Measurements from ENCODE around the gene GAREM2. TPM values are rescaled to one million over a fixed set of nuclear protein-coding genes. Genes with fewer than 3 reads are reported as not detected.

Gene GAREM2
- total and polyA plus RNA-seq, 9 of the 15 experiments (the other 6 are each of a cell fraction or from before 2014, with no cell fraction given), result 1.7 to 12.4 (median 2.5) TPM

- no peak for TF ChIP-seq CEBPZ (IDR thresholded peaks at IDR 0.05; ENCODE audit: borderline replicate concordance, low read depth, low read length)
- TF ChIP-seq NFIC (IDR thresholded peaks at IDR 0.05), result peak; percentile 33; the same call in 1 of the 2 replicates
- no peak for TF ChIP-seq ZNF408 (CRISPR knock-in tag; IDR thresholded peaks at IDR 0.05; ENCODE audit: low read depth)
- peak; percentile 71; the same call in 1 of the 2 replicates for TF ChIP-seq RB1 (IDR thresholded peaks at IDR 0.05; ENCODE audit: low read depth)
- TF ChIP-seq MYNN (IDR thresholded peaks at IDR 0.05), result no peak
- no peak for TF ChIP-seq MYNN (CRISPR knock-in tag; IDR thresholded peaks at IDR 0.05)
- no peak for TF ChIP-seq GTF2B (IDR thresholded peaks at IDR 0.05; ENCODE audit: extremely low read depth, insufficient read length)
- TF ChIP-seq WHSC1 (IDR thresholded peaks at IDR 0.05; ENCODE audit: low read length), result no peak
- 0 out of 2 replicates have a peak, but pooled peaks have one; percentile 41 for TF ChIP-seq RBFOX2 (IDR thresholded peaks at IDR 0.05; ENCODE audit: low read depth, low read length)
- TF ChIP-seq TAF1 (IDR thresholded peaks at IDR 0.05; ENCODE audit: control insufficient read depth, extremely low read depth, insufficient read depth, low read length, severe bottlenecking), result no peak
- peak; percentile 39; the same call in 1 of the 2 replicates for TF ChIP-seq L3MBTL2 (IDR thresholded peaks at IDR 0.05)
- no peak for TF ChIP-seq KAT7 (CRISPR knock-in tag; IDR thresholded peaks at IDR 0.05; ENCODE audit: borderline replicate concordance)
- no peak for TF ChIP-seq POLR2B (IDR thresholded peaks at IDR 0.05; ENCODE audit: low read depth, partially characterized antibody)
- TF ChIP-seq MAX (CRISPR knock-in tag; IDR thresholded peaks at IDR 0.05), result 0 out of 2 replicates have a peak, but pooled peaks have one; percentile 27
These were observed at the start of gene GAREM2 (continued) for GRCh38 chr2:26172871-26173775.
